ENCODE results near the gene MED27.

The MED27 gene

DNA sequence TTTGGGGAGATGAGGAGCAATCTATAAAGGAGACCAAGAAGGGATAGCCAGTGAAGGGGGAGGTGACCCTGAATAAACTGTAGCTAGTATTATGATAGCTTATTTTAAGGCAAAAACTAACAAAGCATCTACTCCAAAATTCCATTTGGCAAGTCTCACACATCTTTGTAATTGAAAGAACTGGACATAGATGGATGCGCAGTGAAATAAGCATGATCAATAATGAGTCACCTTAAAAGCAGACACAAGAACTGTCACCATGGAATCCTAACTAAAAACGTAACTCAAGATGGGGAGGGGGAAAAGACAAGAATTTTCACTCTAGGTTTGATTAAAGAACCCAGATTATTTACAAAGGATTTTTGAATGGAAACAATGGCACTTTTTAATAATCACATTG lies 164.5 kb downstream of the MED27 start:
- H3K27ac ChIP-seq: no peak overlapping the region
- TF ChIP-seq, protein P1, sequence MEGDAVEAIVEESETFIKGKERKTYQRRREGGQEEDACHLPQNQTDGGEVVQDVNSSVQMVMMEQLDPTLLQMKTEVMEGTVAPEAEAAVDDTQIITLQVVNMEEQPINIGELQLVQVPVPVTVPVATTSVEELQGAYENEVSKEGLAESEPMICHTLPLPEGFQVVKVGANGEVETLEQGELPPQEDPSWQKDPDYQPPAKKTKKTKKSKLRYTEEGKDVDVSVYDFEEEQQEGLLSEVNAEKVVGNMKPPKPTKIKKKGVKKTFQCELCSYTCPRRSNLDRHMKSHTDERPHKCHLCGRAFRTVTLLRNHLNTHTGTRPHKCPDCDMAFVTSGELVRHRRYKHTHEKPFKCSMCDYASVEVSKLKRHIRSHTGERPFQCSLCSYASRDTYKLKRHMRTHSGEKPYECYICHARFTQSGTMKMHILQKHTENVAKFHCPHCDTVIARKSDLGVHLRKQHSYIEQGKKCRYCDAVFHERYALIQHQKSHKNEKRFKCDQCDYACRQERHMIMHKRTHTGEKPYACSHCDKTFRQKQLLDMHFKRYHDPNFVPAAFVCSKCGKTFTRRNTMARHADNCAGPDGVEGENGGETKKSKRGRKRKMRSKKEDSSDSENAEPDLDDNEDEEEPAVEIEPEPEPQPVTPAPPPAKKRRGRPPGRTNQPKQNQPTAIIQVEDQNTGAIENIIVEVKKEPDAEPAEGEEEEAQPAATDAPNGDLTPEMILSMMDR (conservative IDR thresholded peaks at IDR 0.05): no peak
- TF ChIP-seq ZFX (IDR thresholded peaks at IDR 0.05): no peak

- TF ChIP-seq, protein P1 (conservative IDR thresholded peaks at IDR 0.05): no peak
- TF ChIP-seq ZFX (IDR thresholded peaks at IDR 0.05): no peak
- no peak overlapping the region for H3K27ac ChIP-seq
Measured at GRCh38 chr9:131912671-131913070, 167.0 kb downstream of the MED27 start.

- TF ChIP-seq, protein P1 (conservative IDR thresholded peaks at IDR 0.05): no peak
- TF ChIP-seq ZFX (IDR thresholded peaks at IDR 0.05): no peak
- H3K27ac ChIP-seq: no peak overlapping the region
Measured at GRCh38 chr9:131912069-131912468, 167.6 kb downstream of the MED27 start.

DNA sequence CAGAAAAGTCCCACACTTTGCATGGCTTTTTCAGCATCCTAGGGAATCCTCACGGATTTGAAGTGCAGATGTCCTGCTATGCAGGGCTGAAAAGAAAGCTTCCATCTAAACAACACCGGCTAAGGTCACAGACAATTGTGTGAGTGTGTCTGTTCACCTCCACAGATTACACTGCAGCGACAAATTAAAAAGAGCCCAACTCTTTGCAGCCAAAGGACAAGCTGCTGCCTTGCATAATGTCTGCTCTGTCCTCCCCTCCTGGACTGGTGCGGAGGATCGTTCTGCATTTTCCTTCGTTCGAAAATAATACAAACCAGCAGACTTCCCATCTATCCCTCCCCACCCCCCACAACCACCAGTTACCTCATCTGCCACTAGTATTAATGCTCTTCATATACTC lies 169.1 kb downstream of the MED27 start:
- TF ChIP-seq ZFX (IDR thresholded peaks at IDR 0.05): no peak
- TF ChIP-seq, protein P1 (conservative IDR thresholded peaks at IDR 0.05): no peak
- no peak overlapping the region for H3K27ac ChIP-seq

- TF ChIP-seq, protein P1 (conservative IDR thresholded peaks at IDR 0.05): no peak
- no peak for TF ChIP-seq ZFX (IDR thresholded peaks at IDR 0.05)
- H3K27ac ChIP-seq: no peak overlapping the region
Measured at GRCh38 chr9:131905144-131905543, 174.5 kb downstream of the MED27 start.

GRCh38 chr9:131899296-131900228 lies 180.1 kb downstream of the MED27 start:
- no peak for TF ChIP-seq ZFX (IDR thresholded peaks at IDR 0.05)
- TF ChIP-seq, protein P1 (conservative IDR thresholded peaks at IDR 0.05): no peak
- no peak overlapping the region for H3K27ac ChIP-seq

- H3K27ac ChIP-seq: no peak overlapping the region
- TF ChIP-seq, protein P1 (conservative IDR thresholded peaks at IDR 0.05): no peak
- TF ChIP-seq ZFX (IDR thresholded peaks at IDR 0.05): no peak
Measured at GRCh38 chr9:131892902-131893500, 186.7 kb downstream of the MED27 start.

All from C4-2B (cell line).